Prostate gland (tissue), 2 donors: Measurements from ENCODE around the gene FHDC1.

Source experiments
- POLR2A ChIP-seq: fragments of 450-650 bp; IDR thresholded peaks from one replicate; pipeline ENCODE4 v1.6.1; 2016; ENCODE audit warnings: antibody characterized with exemption, mild to moderate bottlenecking
- TF ChIP-seq, protein P1 (sequence below), 4 experiments: fragments of 200-600 bp in 2 of 4; fragments of 450-650 bp in 2 of 4; sonication (generic) in 2 of 4; IDR thresholded peaks; 1 replicate in 3 of 4; 2 replicates in 1 of 4; pipeline ENCODE4 v1.5.1; 2016 to 2019; ENCODE audit warnings: antibody characterized with exemption in 4 of 4, mild to moderate bottlenecking in 2 of 4, moderate library complexity in 2 of 4

GRCh38 chr4:152973629-152974467, 37.7 kb downstream of the FHDC1 start:
- TF ChIP-seq, protein P1, sequence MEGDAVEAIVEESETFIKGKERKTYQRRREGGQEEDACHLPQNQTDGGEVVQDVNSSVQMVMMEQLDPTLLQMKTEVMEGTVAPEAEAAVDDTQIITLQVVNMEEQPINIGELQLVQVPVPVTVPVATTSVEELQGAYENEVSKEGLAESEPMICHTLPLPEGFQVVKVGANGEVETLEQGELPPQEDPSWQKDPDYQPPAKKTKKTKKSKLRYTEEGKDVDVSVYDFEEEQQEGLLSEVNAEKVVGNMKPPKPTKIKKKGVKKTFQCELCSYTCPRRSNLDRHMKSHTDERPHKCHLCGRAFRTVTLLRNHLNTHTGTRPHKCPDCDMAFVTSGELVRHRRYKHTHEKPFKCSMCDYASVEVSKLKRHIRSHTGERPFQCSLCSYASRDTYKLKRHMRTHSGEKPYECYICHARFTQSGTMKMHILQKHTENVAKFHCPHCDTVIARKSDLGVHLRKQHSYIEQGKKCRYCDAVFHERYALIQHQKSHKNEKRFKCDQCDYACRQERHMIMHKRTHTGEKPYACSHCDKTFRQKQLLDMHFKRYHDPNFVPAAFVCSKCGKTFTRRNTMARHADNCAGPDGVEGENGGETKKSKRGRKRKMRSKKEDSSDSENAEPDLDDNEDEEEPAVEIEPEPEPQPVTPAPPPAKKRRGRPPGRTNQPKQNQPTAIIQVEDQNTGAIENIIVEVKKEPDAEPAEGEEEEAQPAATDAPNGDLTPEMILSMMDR (IDR thresholded peaks at IDR 0.05), result no peak
- no peak for TF ChIP-seq POLR2A
